Right cardiac atrium (tissue), 5 donors: Measurements from ENCODE around the gene BSN. TPM values are rescaled to one million over a fixed set of nuclear protein-coding genes. Genes with fewer than 3 reads are reported as not detected.

ENCODE experiments used
- ATAC-seq, 2 donors: fragments of 200-7000 bp; cut with Tn5 transposase; one replicate each; pipeline versions ENCODE4 v1.8.0 to v1.9.1; 2020; ENCODE audit warnings: moderate library complexity in 2 of 2, mild to moderate bottlenecking in 1 of 2
- DNase-seq, 3 donors: peaks; one replicate each; pipeline ENCODE4 v3.0.0-alpha.2; 2020
- H3K27ac ChIP-seq: one replicate; pipeline ENCODE4 v1.5.1; 2013; ENCODE audit warnings: mild to moderate bottlenecking, low read length, control low read depth, moderate library complexity
- H3K27me3 ChIP-seq: one replicate; pipeline ENCODE4 v1.6.1; 2013; ENCODE audit not compliant: control insufficient read depth, insufficient read depth
- H3K4me1 ChIP-seq: one replicate; pipeline ENCODE4 v1.6.1; 2013; ENCODE audit warnings: low read length; ENCODE audit not compliant: control insufficient read depth, insufficient read depth
- H3K4me3 ChIP-seq: one replicate; pipeline ENCODE4 v1.5.1; 2013; ENCODE audit warnings: low read length, control low read depth
- H3K9me3 ChIP-seq: one replicate; pipeline ENCODE4 v1.6.1; 2013; ENCODE audit warnings: low read length; ENCODE audit not compliant: control insufficient read depth
- WGBS: extraction: QIAGEN DNeasy Blood & Tissue Kit; methylation state at CpG from one replicate; pipeline ENCODE4 v1.1.7; 2013; 5-methylcytosine and 5-hydroxymethylcytosine counted together
- intact Hi-C, 4 donors: fragments of 100-400 bp; cut with DNase I; formaldehyde crosslinking; loops; one replicate each; pipeline versions ENCODE4 v1.11.0 to v1.14.0; 2022 to 2023
- polyA plus RNA-seq: library from polyadenylated mRNA; stranded (reverse); fragments of 200-250 nt; gene quantifications from one replicate; pipeline ENCODE4 v1.2.3, GENCODE V29; 2013
- total RNA-seq, 4 donors: library from RNA; stranded (reverse); fragmentation: NEBNext Ultra II Directional; extraction: Animal tissue kit (Norgen Biotek cat#: 25700); gene quantifications; one replicate each; pipeline ENCODE4 v1.2.1, GENCODE V29; 2021
- donor health status: healthy with polysubstance abuse.
- donor health status: DM: no; HTN: yes; CAD: no.
- donor health status: DM: no; HTN: no; CAD: no.
- donor health status: DM: no; HTN: yes; CAD: no; lungs with severe emphysema.
- donor health status: DM: yes; HTN: yes; CAD: no.

BSN gene
- total and polyA plus RNA-seq, 5 donors, result 0.25 to 1.4 (median 0.38) TPM

- intact Hi-C loops, result no loop called here
- peaks cover 3% of the 10 kb centered on the region for H3K4me1 ChIP-seq
Observed at GRCh38 chr3:49602877-49603411, 48.7 kb downstream of the BSN start.

GRCh38 chr3:49606427-49606826, 52.1 kb downstream of the BSN start:
- Histone ChIP-seq H3K4me1 (peaks cover 5% of the 10 kb centered on the region), H3K27me3 (no peaks in the 10 kb centered on the region), H3K9me3 (no peaks in the 10 kb centered on the region), H3K4me3 (no peak overlapping the region), H3K27ac (no peak overlapping the region)
- DNase-seq, result no peak
- intact Hi-C loops, result no loop called here
- ATAC-seq, result peak in 1 of 2 donors; percentile 10
- 76% methylated on average over 2 of the region's 2 CpGs for WGBS

More at GRCh38 chr3:49602877-49603411, 48.7 kb downstream of the BSN start:
- Histone ChIP-seq H3K27me3 (no peaks in the 10 kb centered on the region), H3K27ac (no peak overlapping the region), H3K4me3 (no peak overlapping the region), H3K9me3 (no peaks in the 10 kb centered on the region)
- no peak for ATAC-seq
- no peak for DNase-seq
- WGBS, result 84% methylated on average over 5 of the region's 5 CpGs

GRCh38 chr3:49607105-49607591, 52.9 kb downstream of the BSN start:
- H3K4me1 ChIP-seq, result peaks cover 5% of the 10 kb centered on the region
- 55% methylated on average over 3 of the region's 3 CpGs for WGBS
- DNase-seq (no peak), ATAC-seq (peak; percentile 56 to 57)
- H3K27ac ChIP-seq, result no peak overlapping the region
- no peaks in the 10 kb centered on the region for H3K27me3 ChIP-seq
- H3K9me3 ChIP-seq, result no peaks in the 10 kb centered on the region
- intact Hi-C loops, result no loop called here
- H3K4me3 ChIP-seq, result no peak overlapping the region

- peaks cover 5% of the 10 kb centered on the region for H3K4me1 ChIP-seq
- peak in 1 of 2 donors; percentile 9 for ATAC-seq
- WGBS, result 46% methylated on average over 5 of the region's 5 CpGs
- no peak overlapping the region for H3K4me3 ChIP-seq
- no peaks in the 10 kb centered on the region for H3K27me3 ChIP-seq
- H3K27ac ChIP-seq, result no peak overlapping the region
- intact Hi-C loops, result no loop called here
- H3K9me3 ChIP-seq, result peaks cover 2% of the 10 kb centered on the region
- no peak for DNase-seq
Observed at GRCh38 chr3:49607796-49608195, 53.5 kb downstream of the BSN start.

GRCh38 chr3:49609314-49609713, 55.0 kb downstream of the BSN start:
- DNase-seq (no peak), ATAC-seq (no peak)
- no peak overlapping the region for H3K4me3 ChIP-seq
- H3K27ac ChIP-seq, result no peak overlapping the region
- H3K4me1 ChIP-seq, result peaks cover 5% of the 10 kb centered on the region
- intact Hi-C loops, result no loop called here
- no peaks in the 10 kb centered on the region for H3K27me3 ChIP-seq
- H3K9me3 ChIP-seq, result peaks cover 2% of the 10 kb centered on the region
- WGBS, result 88% methylated on average over 5 of the region's 5 CpGs

- 60% methylated on average over 6 of the region's 6 CpGs for WGBS
- DNase-seq (peak in 1 of 3 donors; percentile 73), ATAC-seq (peak in 1 of 2 donors; percentile 25)
- Histone ChIP-seq H3K4me1 (peaks cover 5% of the 10 kb centered on the region), H3K27me3 (no peaks in the 10 kb centered on the region), H3K9me3 (peaks cover 2% of the 10 kb centered on the region), H3K4me3 (no peak overlapping the region), H3K27ac (no peak overlapping the region)
- intact Hi-C loops, result no loop called here
Observed at GRCh38 chr3:49609815-49610214, 55.5 kb downstream of the BSN start.

GRCh38 chr3:49610666-49611280, 56.5 kb downstream of the BSN start:
- intact Hi-C loops, result no loop called here
- Histone ChIP-seq H3K9me3 (peaks cover 2% of the 10 kb centered on the region), H3K27me3 (no peaks in the 10 kb centered on the region), H3K27ac (no peak overlapping the region), H3K4me1 (peaks cover 5% of the 10 kb centered on the region), H3K4me3 (no peak overlapping the region)
- no peak for DNase-seq
- ATAC-seq, result no peak

- Histone ChIP-seq H3K4me1 (peaks cover 5% of the 10 kb centered on the region), H3K9me3 (peaks cover 2% of the 10 kb centered on the region), H3K4me3 (no peak overlapping the region), H3K27me3 (no peaks in the 10 kb centered on the region), H3K27ac (no peak overlapping the region)
- DNase-seq, result no peak
- 89% methylated on average over 6 of the region's 6 CpGs for WGBS
- ATAC-seq, result no peak
- intact Hi-C loops, result no loop called here
Observed at GRCh38 chr3:49611291-49611690, 57.0 kb downstream of the BSN start.

- DNase-seq, result no peak
- intact Hi-C loops, result no loop called here
- Histone ChIP-seq H3K27ac (no peak overlapping the region), H3K4me1 (peaks cover 5% of the 10 kb centered on the region), H3K9me3 (peaks cover 2% of the 10 kb centered on the region), H3K4me3 (no peak overlapping the region), H3K27me3 (no peaks in the 10 kb centered on the region)
- ATAC-seq, result no peak
Observed at GRCh38 chr3:49611719-49612118, 57.4 kb downstream of the BSN start.

- DNase-seq (no peak), ATAC-seq (no peak)
- 84% methylated on average over 1 of the region's 1 CpG for WGBS
- Histone ChIP-seq H3K9me3 (peaks cover 2% of the 10 kb centered on the region), H3K4me3 (no peak overlapping the region), H3K27ac (no peak overlapping the region), H3K4me1 (peaks cover 1% of the 10 kb centered on the region), H3K27me3 (no peaks in the 10 kb centered on the region)
- intact Hi-C loops, result no loop called here
Observed at GRCh38 chr3:49614936-49615335, 60.7 kb downstream of the BSN start.

- peaks cover 2% of the 10 kb centered on the region for H3K9me3 ChIP-seq
- H3K4me3 ChIP-seq, result no peak overlapping the region
- ATAC-seq (no peak), DNase-seq (no peak)
- no peaks in the 10 kb centered on the region for H3K4me1 ChIP-seq
- WGBS, result 88% methylated on average over 1 of the region's 1 CpG
- no peak overlapping the region for H3K27ac ChIP-seq
- H3K27me3 ChIP-seq, result no peaks in the 10 kb centered on the region
- intact Hi-C loops, result no loop called here
Observed at GRCh38 chr3:49616061-49616460, 61.8 kb downstream of the BSN start.
